Activated CD8-positive, alpha-beta memory T cell treated with anti-CD3 and anti-CD28 coated beads for 1 hour (primary cell): ENCODE results near the gene POPDC3.
"Not testable (repeated sequence)": the region's sequence is repeated elsewhere in the genome, so short reads cannot be mapped to it uniquely, and the experiment has no call there.

Experiments
- DNase-seq, 2 donors: peaks; one replicate each; pipeline ENCODE4 v3.0.0-alpha.2; 2020; ENCODE audit warnings: low read depth in 1 of 2; ENCODE audit errors: extremely low read depth in 1 of 2

POPDC3 gene, protein sequence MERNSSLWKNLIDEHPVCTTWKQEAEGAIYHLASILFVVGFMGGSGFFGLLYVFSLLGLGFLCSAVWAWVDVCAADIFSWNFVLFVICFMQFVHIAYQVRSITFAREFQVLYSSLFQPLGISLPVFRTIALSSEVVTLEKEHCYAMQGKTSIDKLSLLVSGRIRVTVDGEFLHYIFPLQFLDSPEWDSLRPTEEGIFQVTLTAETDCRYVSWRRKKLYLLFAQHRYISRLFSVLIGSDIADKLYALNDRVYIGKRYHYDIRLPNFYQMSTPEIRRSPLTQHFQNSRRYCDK

GRCh38 chr6:105179244-105180065, at the start of gene POPDC3:
Gene POPDC3 (minus strand): TSS chr6:105180014. CDS start chr6:105161909, 18,105 bp downstream.
- DNase-seq = no peak

- DNase-seq = no peak
Measured at GRCh38 chr6:105227295-105227767, 47.5 kb upstream of the POPDC3 start.

DNA sequence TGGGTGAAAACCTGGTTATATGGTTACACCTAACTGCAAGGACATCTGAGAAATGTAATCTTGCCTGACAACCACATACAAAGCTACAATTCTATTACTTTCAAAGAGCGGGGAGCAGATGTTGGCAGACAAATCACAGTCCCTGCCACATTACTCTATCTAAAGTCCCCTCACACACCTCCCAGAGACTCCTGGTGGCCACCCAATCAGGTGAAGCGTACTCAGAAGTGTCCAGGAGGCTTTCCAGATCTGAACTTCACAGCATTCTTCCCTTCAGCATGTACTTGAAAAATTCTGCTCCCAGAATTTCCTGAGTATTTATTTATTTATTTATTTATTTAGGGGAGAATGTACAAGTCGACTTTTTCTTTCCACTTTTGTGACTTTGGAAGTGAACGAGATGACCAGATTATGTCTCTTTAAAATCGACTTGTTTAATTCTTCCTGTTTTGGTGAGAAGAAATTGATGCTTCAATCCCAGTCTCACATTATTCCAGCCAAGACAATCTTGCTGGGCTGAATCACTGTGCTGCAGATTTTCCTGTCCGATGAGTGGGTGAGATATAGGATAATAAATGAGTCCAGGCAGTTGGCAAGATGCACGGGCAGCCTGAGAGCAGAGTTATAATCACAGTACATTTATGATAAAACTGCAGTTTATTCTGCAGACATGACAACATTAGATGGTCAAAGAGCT, 46.9 kb upstream of the POPDC3 start:
- DNase-seq = no peak

DNA sequence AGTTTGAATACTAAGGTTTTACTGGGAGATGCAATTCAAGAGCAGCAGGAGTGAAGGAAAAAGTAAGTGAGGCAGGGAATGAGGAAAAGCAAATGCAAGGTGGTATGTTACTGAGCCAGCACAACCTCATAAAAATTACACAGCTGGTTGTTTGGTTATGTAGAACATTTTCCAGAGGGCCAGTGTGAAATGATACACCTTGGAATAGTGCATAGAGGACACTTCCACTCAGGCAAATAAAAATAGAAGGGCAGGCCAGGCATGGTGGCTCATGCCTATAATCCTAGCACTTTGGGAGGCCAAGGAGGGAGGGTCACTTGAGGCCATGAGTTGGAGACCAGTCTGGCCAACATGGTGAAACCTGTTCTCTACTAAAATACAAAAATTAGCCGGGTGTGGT, 43.4 kb upstream of the POPDC3 start:
- no peak for DNase-seq

- DNase-seq = not testable (repeated sequence)
Measured at GRCh38 chr6:105221219-105221618, 41.4 kb upstream of the POPDC3 start.

DNA sequence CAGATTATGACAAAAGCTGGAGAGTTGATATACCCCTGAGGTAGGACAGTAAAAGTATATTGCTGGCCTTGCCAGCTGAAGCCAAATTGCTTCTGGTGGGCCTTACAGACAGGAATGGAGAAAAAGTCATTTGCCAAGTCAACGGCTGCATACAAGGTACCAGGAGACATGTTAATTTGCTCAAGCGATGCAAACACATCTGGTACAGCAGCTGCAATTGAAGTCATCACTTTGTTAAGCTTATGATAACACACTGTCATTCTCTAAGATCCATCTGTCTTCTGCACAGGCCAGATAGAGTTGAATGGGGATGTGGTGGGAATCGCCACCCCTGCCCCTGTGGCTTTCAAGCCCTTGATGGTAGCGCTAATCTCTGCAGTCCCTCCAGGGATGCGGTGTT, 40.4 kb upstream of the POPDC3 start:
- no peak for DNase-seq

- not testable (repeated sequence) for DNase-seq
Measured at GRCh38 chr6:105219218-105219617, 39.4 kb upstream of the POPDC3 start.

DNA sequence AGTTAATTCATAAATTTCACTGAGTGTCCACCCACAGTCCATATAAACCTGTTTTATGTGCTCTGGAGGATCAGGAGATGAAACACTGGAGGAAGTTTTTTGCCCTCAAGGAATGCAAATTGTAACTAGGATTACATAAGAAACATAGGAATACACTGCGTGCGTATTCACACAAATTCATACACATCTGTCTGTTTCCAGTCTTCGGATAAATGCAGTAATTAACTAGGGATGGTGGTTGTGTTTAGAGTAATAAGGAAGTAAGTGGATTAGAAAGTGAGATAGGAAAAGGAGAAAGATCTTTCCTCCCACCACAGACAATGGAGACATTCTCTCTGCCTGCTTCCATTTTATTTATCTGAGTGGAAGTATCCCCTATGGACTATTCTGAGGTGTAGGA, 35.7 kb upstream of the POPDC3 start:
- no peak for DNase-seq

- no peak for DNase-seq
Measured at GRCh38 chr6:105214668-105215067, 34.9 kb upstream of the POPDC3 start.

GRCh38 chr6:105213272-105213671, 33.5 kb upstream of the POPDC3 start:
- no peak for DNase-seq

- no peak for DNase-seq
Measured at GRCh38 chr6:105212587-105212986, 32.8 kb upstream of the POPDC3 start.

GRCh38 chr6:105211831-105212230, 32.0 kb upstream of the POPDC3 start:
- DNase-seq = no peak

- no peak for DNase-seq
Measured at GRCh38 chr6:105210932-105211531, 31.2 kb upstream of the POPDC3 start.

- no peak for DNase-seq
Measured at GRCh38 chr6:105209950-105210706, 30.3 kb upstream of the POPDC3 start.

- DNase-seq = no peak
Measured at GRCh38 chr6:105207524-105208269, 27.9 kb upstream of the POPDC3 start.

GRCh38 chr6:105204768-105205167, 25.0 kb upstream of the POPDC3 start:
- DNase-seq = no peak

GRCh38 chr6:105204331-105204730, 24.5 kb upstream of the POPDC3 start:
- no peak for DNase-seq

DNA sequence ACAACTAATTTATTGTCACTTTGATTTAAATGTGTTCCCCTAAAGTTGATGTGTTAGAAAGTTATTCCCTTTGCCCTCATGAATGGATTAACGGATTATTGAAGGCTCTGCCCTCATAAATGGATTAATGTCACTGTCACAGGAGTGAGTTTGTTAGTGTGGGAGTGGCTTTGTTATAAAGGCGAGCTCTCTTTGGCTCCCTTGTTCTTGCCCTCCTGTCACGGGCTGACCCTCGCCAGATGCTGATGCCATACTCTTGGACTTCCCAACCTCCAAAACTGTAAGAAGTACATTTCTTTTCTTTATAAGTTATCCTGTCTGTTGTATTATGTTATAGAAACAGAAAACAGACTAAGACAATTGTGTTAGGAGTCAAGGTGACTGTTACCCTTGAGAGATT, 22.7 kb upstream of the POPDC3 start:
- DNase-seq = no peak

DNA sequence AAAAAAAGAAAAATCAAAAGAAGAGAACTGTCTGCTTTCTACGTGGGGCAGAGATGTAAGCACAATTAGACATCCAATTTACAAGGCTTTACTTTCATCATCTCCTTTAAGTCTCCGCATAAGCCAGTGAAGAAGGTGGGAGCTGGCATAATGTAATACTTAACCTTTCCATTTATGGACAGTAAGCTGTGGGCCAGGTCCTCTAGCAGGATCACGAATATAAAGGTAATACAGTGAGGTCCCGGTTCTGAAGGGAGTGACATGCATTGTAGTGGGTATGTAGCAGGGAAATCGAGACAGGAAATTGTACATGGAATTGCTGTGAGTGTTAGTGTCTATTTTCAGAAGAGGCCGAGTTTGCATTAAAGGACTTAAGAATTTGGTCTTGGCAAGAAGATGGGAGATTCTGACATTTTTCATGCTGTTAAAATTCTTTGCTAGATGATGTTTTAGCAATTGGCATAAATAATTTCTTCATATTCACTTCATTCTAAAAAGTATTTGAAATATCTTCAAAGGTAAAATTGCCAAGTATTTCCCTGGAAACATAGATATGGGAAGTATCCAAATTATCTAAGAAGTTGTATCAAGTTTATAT, 20.4 kb upstream of the POPDC3 start:
- no peak for DNase-seq
